GM18502 (cell line): Measurements from ENCODE around the gene PSG5.
"Not testable (repeated sequence)": the region's sequence is repeated elsewhere in the genome, so short reads cannot be mapped to it uniquely, and the experiment has no call there.

Source experiments
- ATAC-seq: cut with Tn5 transposase; IDR thresholded peaks from one replicate; pipeline ENCODE4 v1.9.1; 2021; ENCODE audit warnings: mild to moderate bottlenecking; ENCODE audit not compliant: unreplicated experiment, poor library complexity

The PSG5 gene

DNA sequence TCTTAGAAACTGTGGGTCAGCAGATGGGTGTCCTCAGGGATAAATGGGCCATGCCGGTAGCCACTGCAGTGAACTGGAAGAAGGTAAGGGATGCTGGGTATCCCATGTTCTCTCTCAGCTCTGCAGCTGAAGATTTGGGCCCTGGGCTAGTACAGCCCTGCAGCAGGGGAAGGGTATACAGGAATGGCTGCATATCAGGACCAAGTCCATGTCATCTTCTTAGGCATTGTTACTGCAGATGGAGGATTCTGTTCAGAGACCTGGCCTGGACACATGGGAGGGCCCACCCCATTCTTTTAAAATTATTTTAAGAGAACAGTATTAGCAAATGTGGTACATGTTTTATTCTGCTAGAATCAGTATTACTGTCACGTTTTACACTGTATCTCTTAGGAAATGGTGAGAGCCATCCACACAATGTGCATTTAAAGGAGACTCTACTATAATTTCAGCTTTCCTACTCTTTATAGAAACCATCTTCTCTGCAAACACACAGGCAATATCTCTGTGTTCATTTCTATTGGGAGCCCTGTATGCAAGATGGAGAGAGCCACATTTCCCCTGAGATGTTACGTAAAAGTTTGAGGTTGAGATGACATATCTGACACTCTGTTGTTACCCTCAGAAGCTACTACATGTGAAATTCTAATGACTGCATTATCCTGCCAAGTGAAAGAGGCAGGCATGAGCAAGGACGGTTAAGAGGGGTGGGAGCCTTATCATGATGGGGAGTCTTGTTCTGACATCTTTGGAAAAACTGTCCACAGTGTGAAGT, 6.2 kb upstream of the PSG5 start:
- ATAC-seq, result not testable (repeated sequence)

DNA sequence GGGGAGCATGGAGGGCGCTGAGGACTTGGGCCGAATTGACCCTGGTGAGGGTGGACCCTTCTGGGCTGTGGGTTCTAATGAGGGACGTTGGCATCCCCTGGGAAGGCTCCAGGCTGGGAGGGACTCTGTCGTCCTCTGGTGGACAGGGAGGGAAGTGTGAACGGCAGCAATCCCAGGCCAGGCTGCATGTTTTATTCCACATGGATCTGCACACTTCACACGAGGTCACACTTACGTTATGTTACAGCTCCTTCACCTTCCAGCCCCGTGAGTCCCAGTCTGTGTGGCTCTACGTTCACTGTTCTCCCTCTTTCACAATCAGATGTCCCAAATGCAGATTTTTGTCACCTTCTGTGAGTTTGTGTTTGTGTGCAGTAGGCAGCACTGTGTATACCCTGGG, 1.8 kb upstream of the PSG5 start:
- not testable (repeated sequence) for ATAC-seq

DNA sequence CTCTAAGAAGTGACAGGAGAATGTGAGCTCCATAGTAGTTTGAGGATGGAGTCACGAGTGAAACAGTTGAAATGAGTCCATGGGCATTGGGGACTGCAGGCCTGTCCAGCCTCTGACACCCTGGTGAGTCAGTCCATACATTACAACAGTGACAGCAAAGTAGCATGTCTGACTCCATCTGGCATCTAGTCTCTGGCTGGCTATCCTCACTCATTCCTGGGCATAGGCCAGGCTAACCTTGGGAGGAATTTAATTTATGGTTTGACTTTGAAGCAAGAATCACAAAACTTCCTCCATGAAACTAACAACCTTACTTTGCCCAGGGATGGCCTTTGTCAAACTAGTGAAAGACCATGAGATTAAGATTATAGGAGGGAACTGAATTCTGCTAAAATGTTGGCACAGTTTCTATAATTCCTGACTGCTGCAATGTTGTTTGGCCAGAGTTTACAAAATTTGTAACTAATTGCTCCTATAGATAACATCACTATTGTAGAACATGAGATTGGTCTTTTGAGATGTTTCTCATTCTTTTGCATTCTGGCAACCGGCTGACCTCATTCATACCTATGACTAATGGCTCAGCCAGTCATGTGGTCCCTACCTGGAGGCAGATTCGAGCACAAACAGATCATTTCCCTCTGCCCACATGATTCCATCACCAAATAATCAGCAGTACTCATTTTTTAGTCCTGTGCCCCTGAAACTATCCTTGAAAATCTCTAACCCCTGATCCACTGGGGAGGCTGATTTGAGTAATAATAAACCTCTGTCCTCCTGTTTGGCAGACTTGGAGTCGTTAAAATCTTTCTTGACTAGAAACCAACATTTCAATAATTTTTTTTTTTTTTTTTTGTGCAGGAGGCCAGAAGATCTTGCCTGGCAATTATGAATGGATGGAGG, 4.2 kb downstream of the PSG5 start:
- ATAC-seq, result not testable (repeated sequence)

DNA sequence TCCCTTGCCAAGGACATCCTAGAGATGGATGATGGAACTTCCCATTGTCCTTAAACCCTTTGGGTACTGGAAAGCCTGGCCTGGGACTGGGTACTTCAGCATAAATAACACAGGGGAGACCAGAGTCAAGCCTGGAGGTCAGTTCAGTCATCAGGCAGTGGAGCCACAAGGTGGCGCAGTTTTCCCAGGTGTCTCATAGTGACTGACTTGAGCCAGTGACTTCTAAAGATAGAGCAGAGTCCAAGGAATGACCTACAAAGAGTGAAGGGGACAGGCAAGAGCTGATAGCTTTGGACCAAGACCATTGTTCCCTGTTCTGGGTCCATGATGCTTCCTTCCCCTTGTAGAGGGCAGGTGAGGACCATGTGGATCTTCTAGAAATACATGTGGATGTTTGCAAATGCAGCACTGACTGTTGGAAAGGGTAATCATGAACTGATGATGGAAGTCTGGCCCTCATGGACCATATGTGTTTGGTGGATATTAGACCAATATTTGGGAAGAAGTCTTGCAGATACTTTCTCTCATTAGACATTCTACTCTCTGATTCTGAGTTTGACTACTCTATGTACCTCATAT, 6.7 kb downstream of the PSG5 start:
- ATAC-seq, result not testable (repeated sequence)

DNA sequence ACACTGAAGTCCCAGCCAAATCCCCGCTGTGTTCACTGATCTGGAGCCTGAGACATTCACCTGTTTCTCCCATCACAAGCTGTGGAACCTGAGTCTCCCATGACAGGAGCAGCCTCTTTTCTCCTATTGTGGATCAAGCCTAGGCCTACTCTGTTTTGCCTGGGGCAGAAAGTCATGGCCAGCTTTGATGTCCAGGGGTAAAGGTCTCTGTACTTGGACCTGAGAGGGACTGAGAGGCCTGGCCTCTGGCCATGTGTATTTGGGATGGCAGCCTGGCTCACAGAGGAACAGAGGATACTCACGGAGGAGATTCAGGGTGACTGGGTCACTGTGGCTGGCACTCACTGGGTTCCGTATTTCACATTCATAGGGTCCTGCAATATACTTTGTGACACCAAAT, 7.8 kb downstream of the PSG5 start:
- not testable (repeated sequence) for ATAC-seq

DNA sequence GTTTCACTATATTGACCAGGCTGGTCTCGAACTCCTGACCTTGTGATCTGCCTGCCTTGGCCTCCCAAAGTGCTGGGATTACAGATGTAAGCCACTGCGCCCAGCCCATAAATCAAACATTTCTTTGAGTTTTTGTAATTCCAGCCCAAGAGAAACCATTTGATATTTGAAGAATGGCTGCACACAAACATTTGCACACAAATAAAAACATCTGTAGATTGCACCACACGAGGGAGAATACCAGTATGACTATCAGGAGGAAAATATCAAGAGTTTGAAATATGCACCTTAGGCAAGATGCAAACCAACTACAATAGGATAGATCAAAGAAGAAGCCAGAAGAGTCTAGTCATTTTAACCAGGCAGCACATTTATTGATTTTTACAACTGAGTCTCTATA, 20.4 kb downstream of the PSG5 start:
- not testable (repeated sequence) for ATAC-seq

DNA sequence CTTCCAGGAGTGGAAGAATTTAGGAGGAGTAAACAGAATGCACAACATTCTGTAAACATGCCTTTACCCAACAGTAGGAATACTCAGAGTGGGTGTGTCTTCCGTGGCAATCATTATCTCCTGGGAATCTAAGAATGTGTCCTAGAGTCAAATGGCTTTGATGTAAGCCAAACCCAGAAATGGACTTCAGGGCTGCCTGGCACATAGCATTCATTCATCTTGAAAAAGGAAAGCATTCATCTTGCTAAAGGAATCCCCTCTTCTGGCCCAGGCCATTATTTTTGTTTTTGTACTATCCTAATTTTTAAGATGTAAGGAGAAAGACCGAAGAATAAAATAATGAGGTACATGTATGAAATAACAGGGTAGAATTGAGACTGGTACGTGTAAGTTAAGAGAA, 23.2 kb downstream of the PSG5 start:
- not testable (repeated sequence) for ATAC-seq

DNA sequence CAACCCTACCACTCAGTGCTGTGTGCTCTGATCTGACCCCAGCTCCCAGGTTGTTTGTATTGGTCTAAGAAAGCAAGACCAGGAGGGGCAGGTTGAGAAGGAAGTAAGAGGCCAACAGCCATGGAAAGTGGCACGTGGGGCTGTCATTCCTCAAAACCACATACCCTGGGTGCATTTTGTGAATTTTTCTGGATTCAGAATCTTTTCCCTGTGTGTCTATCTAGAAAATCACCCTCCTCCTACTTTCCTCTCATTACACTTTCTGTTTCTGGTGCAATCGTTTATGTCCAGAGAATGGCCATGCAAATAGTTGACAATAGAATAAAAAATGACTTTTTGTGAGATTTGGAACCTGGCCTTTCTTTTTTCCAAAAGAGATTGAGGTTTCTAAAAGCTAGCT, 24.1 kb downstream of the PSG5 start:
- ATAC-seq, result not testable (repeated sequence)

DNA sequence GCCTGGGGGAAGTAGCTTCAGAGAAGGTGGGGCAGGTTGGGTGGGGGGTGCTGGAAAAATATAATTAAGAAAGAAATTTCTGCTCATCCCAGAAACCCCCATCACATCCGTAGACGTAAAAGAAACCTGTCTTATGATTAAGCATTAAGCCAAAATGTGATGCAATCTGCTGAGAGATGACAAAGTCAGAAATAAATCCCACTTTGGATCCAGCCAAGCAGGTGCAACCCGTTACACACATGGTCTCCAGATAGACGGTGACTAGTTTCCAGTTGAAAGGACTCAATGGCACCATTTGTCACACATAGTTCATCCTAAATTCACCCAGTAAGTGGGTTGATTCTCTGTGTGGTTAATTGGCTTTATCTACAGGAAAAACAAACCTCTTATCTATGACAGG, 34.1 kb downstream of the PSG5 start:
- ATAC-seq, result no peak

DNA sequence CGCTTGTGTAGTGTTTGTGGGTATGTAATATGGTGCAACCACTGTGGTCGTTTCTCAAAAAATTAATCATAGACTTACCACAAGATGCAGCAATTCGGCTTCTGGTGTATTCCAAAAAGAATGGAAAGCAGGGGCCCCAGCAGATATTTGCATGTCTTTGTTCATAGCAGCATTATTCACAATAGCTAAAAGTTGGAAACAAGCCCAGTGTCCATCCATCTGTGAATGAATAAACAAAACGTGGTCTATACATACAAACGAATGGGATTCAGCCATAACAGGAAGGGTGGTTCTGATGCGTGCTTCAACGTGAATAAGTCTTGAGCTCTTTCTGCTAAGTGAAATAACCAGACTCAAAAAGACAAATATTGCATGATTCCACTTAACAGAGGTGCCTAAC, 36.5 kb downstream of the PSG5 start:
- not testable (repeated sequence) for ATAC-seq

DNA sequence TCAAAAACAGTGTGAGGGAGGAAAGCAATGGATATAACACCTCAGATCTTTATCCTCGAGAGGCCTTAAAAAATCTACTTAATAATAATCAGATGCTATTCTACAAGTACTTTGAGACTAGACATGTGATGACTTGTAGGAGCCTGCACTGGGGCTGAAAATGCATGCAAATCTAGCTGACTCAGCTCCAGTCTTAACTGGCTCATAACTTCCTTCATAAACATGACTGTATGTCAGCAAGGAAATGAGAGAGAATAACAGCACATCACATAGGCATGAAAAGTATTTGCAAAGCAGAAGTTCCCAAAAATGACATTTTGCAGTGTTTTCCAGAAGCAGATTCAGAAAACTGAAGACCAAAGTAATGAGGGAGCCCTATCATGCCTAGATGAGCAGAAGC, 38.1 kb downstream of the PSG5 start:
- ATAC-seq, result no peak

DNA sequence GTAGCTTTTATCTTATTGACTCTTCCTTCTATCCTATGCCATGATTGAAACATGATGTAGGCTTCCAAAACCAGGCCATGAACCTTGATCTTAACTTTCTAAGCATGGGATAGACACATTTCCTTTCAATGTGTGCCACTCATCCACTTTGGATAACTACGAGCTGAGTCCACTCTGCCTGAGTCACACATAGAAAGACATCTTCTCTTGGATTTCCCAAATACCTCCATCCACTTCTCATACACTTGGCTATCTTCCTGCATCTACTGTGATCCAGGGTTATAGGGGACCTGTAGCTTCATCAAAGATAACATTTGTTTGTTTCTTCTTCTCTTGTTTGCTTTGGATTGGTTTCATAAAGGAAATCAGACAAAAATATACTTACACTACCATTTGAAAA, 44.6 kb downstream of the PSG5 start:
- ATAC-seq, result not testable (repeated sequence)

DNA sequence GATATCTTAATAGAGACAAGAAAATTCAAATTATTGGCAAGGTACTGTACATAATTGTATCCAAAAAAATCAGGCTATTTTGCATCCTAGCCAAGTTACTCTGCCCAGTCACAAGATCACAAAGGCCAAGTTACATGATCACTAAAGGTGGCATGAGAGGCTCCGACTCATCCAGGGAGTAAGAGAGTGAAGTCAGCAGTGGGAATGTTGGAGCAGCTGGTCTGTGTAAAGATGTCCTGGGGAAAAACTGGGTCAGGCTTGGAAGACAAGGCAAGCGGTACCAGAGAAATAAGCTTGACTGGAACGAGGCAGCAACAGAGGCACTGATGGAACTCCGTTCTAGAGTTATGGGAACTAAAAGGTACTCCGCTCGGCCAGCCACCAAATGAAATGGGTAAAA, 53.6 kb downstream of the PSG5 start:
- no peak for ATAC-seq

DNA sequence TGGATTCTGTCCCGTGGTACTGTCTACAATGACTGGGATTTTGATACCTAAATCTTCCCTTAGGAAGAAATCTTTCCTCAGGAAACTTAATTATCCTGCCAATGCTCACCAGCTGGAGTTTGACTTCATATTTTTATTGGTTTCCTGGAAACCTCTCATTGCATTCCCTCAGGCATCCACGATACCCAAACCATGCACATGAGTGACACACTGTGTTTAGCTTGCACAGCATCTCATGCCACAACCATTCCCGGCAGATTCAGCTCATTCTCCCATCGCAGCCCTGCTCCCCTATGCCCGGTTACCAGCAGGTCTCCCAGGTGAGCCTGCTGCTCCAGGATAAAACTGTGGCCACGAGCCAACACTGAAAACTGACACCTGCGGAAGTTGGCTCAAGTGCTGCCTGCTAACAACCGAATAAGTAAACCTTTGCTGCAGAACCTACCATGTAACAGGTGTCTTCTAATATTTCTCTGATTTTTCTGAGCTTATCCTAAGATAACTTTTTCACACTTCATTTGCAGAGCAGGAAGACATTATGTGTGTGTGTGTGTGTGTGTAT, 55.0 kb downstream of the PSG5 start:
- not testable (repeated sequence) for ATAC-seq

DNA sequence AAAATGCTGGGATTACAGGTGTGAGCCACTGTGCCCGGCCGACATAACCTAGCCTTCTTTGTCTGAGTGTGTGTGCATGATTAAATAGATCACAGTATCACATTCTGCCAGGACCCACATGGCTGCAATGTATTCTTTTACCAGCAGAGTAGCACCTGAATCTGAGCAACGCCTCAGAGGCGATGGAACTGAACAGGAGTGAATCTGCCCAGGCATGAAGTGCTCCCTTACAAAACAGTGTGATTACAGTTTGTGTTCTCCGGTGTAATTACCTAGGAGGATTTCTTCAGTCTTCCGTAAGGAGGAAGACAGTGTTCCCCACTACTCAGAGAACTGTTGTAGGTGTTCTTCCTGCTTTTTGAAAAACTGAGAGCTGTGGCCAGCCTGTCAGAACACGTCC, 57.1 kb downstream of the PSG5 start:
- ATAC-seq, result not testable (repeated sequence)

DNA sequence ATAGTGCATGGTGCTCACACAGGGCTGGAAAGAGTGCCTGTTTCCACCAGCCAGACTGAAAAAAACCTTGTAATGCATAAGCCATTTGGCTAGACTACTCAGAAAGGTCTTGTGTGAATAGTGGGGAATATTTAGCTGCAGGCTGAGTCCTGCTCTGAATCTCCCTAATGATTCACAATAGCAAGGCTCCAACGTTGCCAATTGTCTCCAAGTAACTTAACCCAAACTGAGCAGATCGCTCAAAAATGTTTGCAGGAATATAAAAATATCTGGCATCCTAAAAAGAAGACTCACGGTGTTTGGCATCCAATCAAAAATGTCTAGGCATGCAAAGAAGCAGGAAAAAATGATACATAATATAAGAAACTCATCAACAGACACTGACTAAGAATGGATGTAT, 59.0 kb downstream of the PSG5 start:
- ATAC-seq, result not testable (repeated sequence)

DNA sequence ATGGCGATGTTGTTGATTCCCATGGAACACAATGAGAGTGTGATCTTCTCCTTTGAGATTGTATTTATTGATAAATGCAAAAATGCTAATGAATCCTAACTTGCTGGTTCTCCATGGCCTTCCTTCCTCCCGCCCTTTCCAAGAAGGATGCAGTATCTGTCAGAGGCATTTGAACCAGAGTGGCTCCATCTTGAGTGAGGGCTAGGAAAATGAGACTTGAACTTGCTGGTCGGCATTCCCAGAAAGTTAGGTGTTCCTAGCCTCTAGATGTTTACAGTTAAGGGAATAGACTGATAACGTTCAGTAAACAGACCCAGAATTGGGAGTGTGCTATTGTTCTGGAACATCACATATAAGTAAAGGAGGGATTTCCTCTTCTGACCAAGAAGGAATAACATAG, 59.6 kb downstream of the PSG5 start:
- ATAC-seq, result no peak

DNA sequence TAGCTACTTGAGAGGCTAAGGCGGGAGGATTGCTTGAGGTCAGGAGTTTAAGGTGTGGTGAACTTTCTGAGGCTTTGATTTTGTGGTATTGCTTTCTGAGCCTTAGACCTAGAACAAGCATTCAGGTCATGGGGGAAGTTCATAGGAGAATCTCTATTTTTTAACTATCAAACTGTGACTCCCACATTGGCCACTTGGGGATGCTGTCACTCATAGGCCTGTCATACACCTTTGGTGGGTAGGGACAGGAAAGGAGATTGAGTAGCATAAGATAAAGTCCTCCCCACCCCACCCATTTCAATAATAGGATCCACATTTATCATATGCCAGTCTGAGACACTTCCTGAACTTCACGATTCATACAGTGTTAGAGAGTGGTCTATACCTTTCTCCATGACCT, 62.0 kb downstream of the PSG5 start:
- ATAC-seq, result no peak

DNA sequence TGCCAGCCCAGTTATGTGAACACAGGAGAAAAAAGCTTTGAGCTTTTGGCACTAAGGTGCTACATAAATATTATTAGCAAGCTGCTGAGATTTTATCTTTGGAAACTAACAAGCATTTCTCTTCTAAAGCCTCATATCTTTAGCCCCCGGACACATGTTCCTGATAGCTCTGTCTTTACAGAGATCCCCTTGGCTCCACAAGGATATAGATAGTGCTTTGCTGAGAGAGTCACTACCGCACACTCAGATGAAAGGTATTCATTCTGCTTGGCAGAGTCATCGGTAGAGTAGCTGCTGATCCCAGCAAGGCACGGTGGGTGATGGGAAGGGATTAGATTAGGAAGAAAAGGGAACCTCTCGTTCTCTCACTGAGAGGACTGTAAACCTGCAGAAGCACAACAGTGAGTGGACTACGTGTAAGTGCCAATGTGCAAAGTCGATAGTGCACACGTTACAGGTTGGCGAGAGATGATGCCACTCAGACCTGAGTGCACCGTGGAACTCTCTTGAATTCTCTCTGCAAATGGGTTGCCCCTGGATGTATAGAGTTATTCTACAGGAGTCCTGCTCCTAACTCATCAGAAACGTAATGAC, 65.8 kb downstream of the PSG5 start:
- not testable (repeated sequence) for ATAC-seq

DNA sequence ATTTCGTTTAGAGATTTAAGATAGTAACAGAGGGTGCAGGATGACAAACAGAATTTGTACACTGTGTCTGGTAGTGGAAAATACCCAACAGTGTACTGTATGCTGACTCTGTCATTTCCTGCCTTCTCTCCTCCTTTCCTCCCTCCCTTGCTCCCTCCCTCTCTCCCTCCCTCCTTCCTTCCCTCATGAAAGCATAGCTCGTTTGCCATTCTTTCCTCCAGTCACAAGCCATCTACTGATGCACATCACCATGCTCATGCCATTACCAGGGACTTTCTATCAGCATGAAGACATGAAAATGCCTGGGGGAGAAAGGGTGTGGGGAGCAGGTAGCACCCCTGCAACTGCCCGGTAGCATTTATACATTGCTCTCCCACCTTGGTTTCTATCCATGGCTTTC, 66.8 kb downstream of the PSG5 start:
- not testable (repeated sequence) for ATAC-seq
